Tibial artery (tissue), 4 donors: ENCODE measurements around the gene PAWR.
"Not testable (repeated sequence)": the region's sequence is repeated elsewhere in the genome, so short reads cannot be mapped to it uniquely, and the experiment has no call there.

Experiments used
- DNase-seq, 2 donors: peaks; one replicate each; pipeline ENCODE4 v3.0.0-alpha.2; 2019
- H3K27ac ChIP-seq, 2 donors: fragments of 200-600 bp; sonication (generic) in 1 of 2; 1 replicate in 1 of 2; 2 replicates in 1 of 2; pipeline ENCODE4 v1.5.1; 2018 to 2019; ENCODE audit warnings: mild to moderate bottlenecking in 1 of 2
- H3K27me3 ChIP-seq, 2 donors: fragments of 200-600 bp; sonication (generic) in 1 of 2; one replicate each; pipeline versions ENCODE4 v1.5.1 to v1.6.0; 2016 to 2019
- H3K36me3 ChIP-seq, 3 donors: fragments of 200-600 bp; sonication (generic) in 2 of 3; one replicate each; pipeline ENCODE4 v1.5.1; 2016 to 2019; ENCODE audit warnings: mild to moderate bottlenecking in 2 of 3
- H3K4me1 ChIP-seq, 4 donors: fragments of 200-600 bp; sonication (generic) in 2 of 4; 1 replicate in 3 of 4; 2 replicates in 1 of 4; pipeline ENCODE4 v1.5.1; 2016 to 2019
- H3K4me3 ChIP-seq, 2 donors: fragments of 200-600 bp; sonication (generic) in 1 of 2; 1 replicate in 1 of 2; 2 replicates in 1 of 2; pipeline ENCODE4 v1.5.1; 2018 to 2019; ENCODE audit warnings: mild to moderate bottlenecking in 2 of 2
- H3K9me3 ChIP-seq, 3 donors: fragments of 200-600 bp; sonication (generic) in 1 of 3; one replicate each; pipeline ENCODE4 v1.5.1; 2016 to 2019
- intact Hi-C: fragments of 100-400 bp; cut with DNase I; formaldehyde crosslinking; loops from one replicate; pipeline ENCODE4 v1.15.0; 2023; ENCODE audit warnings: low total_unique reads
- TF ChIP-seq, protein P1 (sequence below), 2 experiments: fragments of 200-600 bp in 1 of 2; fragments of 450-650 bp in 1 of 2; IDR thresholded peaks; one replicate each; pipeline ENCODE4 v1.5.1; 2017 to 2019; ENCODE audit warnings: antibody characterized with exemption in 2 of 2, mild to moderate bottlenecking in 1 of 2, moderate library complexity in 1 of 2

The PAWR gene

DNA sequence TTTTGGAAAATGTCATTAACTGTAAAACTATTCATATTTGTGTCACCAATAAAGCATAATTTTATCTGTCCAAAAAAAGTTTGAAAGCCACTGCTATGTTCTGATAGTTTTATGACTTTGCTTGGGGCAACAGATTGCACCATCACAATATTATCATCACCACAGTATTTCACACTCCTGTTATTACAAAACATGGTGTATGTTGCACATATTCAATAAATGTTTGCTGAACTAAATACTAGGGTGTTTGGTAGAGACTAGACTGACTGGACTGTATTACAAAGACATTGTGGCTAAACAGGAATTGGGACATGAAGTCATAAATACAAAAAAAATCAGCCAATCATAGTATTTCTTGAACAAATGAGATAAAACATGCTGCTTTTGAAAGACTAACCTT lies 55.1 kb downstream of the PAWR start:
- no peaks in the 10 kb centered on the region for H3K27me3 ChIP-seq
- no peak for DNase-seq
- H3K4me1 ChIP-seq: peaks cover 0 to 35% (median 3%) of the 10 kb centered on the region in 4 donors
- no peak overlapping the region for H3K4me3 ChIP-seq
- no peaks in the 10 kb centered on the region for H3K9me3 ChIP-seq
- H3K27ac ChIP-seq: no peak overlapping the region
- TF ChIP-seq, protein P1, sequence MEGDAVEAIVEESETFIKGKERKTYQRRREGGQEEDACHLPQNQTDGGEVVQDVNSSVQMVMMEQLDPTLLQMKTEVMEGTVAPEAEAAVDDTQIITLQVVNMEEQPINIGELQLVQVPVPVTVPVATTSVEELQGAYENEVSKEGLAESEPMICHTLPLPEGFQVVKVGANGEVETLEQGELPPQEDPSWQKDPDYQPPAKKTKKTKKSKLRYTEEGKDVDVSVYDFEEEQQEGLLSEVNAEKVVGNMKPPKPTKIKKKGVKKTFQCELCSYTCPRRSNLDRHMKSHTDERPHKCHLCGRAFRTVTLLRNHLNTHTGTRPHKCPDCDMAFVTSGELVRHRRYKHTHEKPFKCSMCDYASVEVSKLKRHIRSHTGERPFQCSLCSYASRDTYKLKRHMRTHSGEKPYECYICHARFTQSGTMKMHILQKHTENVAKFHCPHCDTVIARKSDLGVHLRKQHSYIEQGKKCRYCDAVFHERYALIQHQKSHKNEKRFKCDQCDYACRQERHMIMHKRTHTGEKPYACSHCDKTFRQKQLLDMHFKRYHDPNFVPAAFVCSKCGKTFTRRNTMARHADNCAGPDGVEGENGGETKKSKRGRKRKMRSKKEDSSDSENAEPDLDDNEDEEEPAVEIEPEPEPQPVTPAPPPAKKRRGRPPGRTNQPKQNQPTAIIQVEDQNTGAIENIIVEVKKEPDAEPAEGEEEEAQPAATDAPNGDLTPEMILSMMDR (IDR thresholded peaks at IDR 0.05): no peak
- intact Hi-C loops: no loop called here
- H3K36me3 ChIP-seq: no peaks in the 10 kb centered on the region

GRCh38 chr12:79634957-79635471 lies 55.8 kb downstream of the PAWR start:
- TF ChIP-seq, protein P1 (IDR thresholded peaks at IDR 0.05): no peak
- intact Hi-C loops: no loop called here
- no peak overlapping the region for H3K27ac ChIP-seq

GRCh38 chr12:79629561-79629960 lies 61.2 kb downstream of the PAWR start:
- peaks cover 0 to 18% (median 0%) of the 10 kb centered on the region in 4 donors for H3K4me1 ChIP-seq
- DNase-seq: no peak
- no peak overlapping the region for H3K4me3 ChIP-seq
- no peaks in the 10 kb centered on the region for H3K9me3 ChIP-seq
- TF ChIP-seq, protein P1 (IDR thresholded peaks at IDR 0.05): no peak
- intact Hi-C loops: no loop called here
- H3K27ac ChIP-seq: no peak overlapping the region
- no peaks in the 10 kb centered on the region for H3K36me3 ChIP-seq
- H3K27me3 ChIP-seq: no peaks in the 10 kb centered on the region

More at GRCh38 chr12:79634957-79635471, 55.8 kb downstream of the PAWR start:
- H3K4me1 ChIP-seq: peaks cover 0 to 35% (median 3%) of the 10 kb centered on the region in 4 donors
- no peaks in the 10 kb centered on the region for H3K36me3 ChIP-seq
- H3K27me3 ChIP-seq: no peaks in the 10 kb centered on the region
- H3K4me3 ChIP-seq: no peak overlapping the region
- no peak for DNase-seq
- H3K9me3 ChIP-seq: no peaks in the 10 kb centered on the region

DNA sequence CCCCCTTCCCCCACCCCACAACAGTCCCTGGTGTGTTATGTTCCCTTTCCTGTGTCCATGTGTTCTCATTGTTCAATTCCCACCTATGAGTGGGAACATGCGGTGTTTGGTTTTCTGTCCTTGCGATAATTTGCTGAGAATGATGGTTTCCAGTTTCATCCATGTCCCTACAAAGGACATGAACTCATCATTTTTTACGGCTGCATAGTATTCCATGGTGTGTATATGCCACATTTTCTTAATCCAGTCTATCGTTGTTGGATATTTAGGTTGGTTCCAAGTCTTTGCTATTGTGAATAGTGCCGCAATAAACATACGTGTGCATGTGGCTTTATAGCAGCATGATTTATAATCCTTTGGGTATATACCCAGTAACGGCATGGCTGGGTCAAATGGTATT lies 64.0 kb downstream of the PAWR start:
- H3K27ac ChIP-seq, H3K36me3 ChIP-seq, H3K4me3 ChIP-seq, DNase-seq, intact Hi-C loops, H3K27me3 ChIP-seq, H3K9me3 ChIP-seq: not testable (repeated sequence)
- peaks cover 0 to 26% (median 0%) of the 10 kb centered on the region in 4 donors for H3K4me1 ChIP-seq

DNA sequence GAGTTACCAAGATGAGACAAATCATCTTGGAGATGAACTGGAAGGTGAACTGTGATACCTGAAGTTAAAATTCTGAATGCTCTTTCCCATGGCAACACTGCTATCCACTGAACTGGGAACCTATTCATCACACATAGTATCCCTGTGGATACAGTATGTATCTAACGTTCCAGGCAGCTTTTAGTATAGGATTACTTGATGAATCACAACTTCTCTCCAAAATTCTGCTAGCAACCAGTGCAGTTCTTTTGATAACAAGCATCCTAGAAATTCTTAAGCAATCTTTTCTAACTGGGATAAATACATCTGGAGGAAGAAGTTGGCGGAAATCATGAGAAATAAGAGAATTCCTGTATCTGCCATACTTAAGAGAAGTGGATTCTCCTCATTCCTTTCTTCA lies 66.4 kb downstream of the PAWR start:
- TF ChIP-seq, protein P1 (IDR thresholded peaks at IDR 0.05): no peak
- intact Hi-C loops: no loop called here
- Histone ChIP-seq H3K4me1 (peaks cover 0 to 19% (median 0%) of the 10 kb centered on the region in 4 donors), H3K27ac (no peak overlapping the region), H3K9me3 (no peaks in the 10 kb centered on the region), H3K27me3 (no peaks in the 10 kb centered on the region), H3K4me3 (no peak overlapping the region), H3K36me3 (peaks cover 10 to 15% (median 14%) of the 10 kb centered on the region in 3 donors)
- DNase-seq: no peak

- peaks cover 0 to 38% (median 0%) of the 10 kb centered on the region in 4 donors for H3K4me1 ChIP-seq
Measured at GRCh38 chr12:79619872-79620562, 70.7 kb downstream of the PAWR start.

More at GRCh38 chr12:79619872-79620562, 70.7 kb downstream of the PAWR start:
- no peaks in the 10 kb centered on the region for H3K27me3 ChIP-seq
- DNase-seq: no peak
- intact Hi-C loops: no loop called here
- H3K4me3 ChIP-seq: no peak overlapping the region
- TF ChIP-seq, protein P1 (IDR thresholded peaks at IDR 0.05): no peak
- H3K27ac ChIP-seq: no peak overlapping the region
- H3K36me3 ChIP-seq: peaks cover 14 to 15% (median 15%) of the 10 kb centered on the region in 3 donors
- no peaks in the 10 kb centered on the region for H3K9me3 ChIP-seq
